GM12878 (cell line): Measurements from ENCODE around the gene HERPUD1. TPM values are rescaled to one million over a fixed set of nuclear protein-coding genes. Genes with fewer than 3 reads are reported as not detected.

Source experiments
- CBX5 ChIP-seq: sonication (generic); IDR thresholded peaks from 2 replicates; pipeline ENCODE4 v1.6.1; 2016; ENCODE audit warnings: low read depth, moderate library complexity, mild to moderate bottlenecking, inconsistent platforms
- CHD2 ChIP-seq: IDR thresholded peaks from 2 replicates; pipeline ENCODE4 v1.6.1; 2011; ENCODE audit warnings: low read depth, low read length, improper control_type of control experiment, borderline replicate concordance
- EGR1 ChIP-seq, 2 experiments: IDR thresholded peaks; 1 replicate in 1 of 2; 2 replicates in 1 of 2; pipeline ENCODE4 v1.6.1; 2011 to 2012; ENCODE audit warnings: low read depth in 2 of 2, low read length in 2 of 2, borderline replicate concordance in 1 of 2, mild to moderate bottlenecking in 1 of 2, moderate library complexity in 1 of 2
- EP300 ChIP-seq, 2 experiments: fragments of 150-350 bp in 1 of 2; IDR thresholded peaks; 2 replicates each; pipeline ENCODE4 v1.6.1; 2011 to 2012; ENCODE audit warnings: low read depth in 2 of 2, low read length in 2 of 2, borderline replicate concordance in 1 of 2, improper control_type of control experiment in 1 of 2, inconsistent platforms in 1 of 2; ENCODE audit not compliant: control insufficient read depth in 1 of 2
- FOXK2 ChIP-seq: fragments of 450-650 bp; IDR thresholded peaks from 2 replicates; pipeline ENCODE4 v1.6.1; 2017; ENCODE audit warnings: mild to moderate bottlenecking, moderate library complexity
- HDAC6 ChIP-seq: fragments of 200-600 bp; sonication (generic); IDR thresholded peaks from one replicate; pipeline ENCODE4 v1.8.0; 2017; ENCODE audit warnings: antibody characterized with exemption; ENCODE audit not compliant: unreplicated experiment
- JUND ChIP-seq: IDR thresholded peaks from 2 replicates; pipeline ENCODE4 v1.6.1; 2012; ENCODE audit warnings: low read depth, mild to moderate bottlenecking, low read length, improper control_type of control experiment, moderate library complexity
- LARP7 ChIP-seq: fragments of 450-650 bp; IDR thresholded peaks from 2 replicates; pipeline ENCODE4 v1.6.1; 2017; ENCODE audit warnings: mild to moderate bottlenecking
- MTA3 ChIP-seq: IDR thresholded peaks from 2 replicates; pipeline ENCODE4 v1.6.1; 2012; ENCODE audit warnings: low read length, inconsistent platforms, borderline replicate concordance
- MYB ChIP-seq: fragments of 150-350 bp; IDR thresholded peaks from 2 replicates; pipeline ENCODE4 v1.6.1; 2014; ENCODE audit warnings: mild to moderate bottlenecking, low read depth, low read length, borderline replicate concordance
- MYC ChIP-seq: IDR thresholded peaks from 2 replicates; pipeline ENCODE4 v1.6.1; 2011; ENCODE audit warnings: mild to moderate bottlenecking, low read length, moderate library complexity, inconsistent platforms; ENCODE audit not compliant: insufficient read depth, insufficient replicate concordance, insufficient read length, severe bottlenecking
- NR2F1 ChIP-seq: fragments of 450-650 bp; conservative IDR thresholded peaks from 2 replicates; pipeline ENCODE4 v1.6.1; 2017; ENCODE audit warnings: mild to moderate bottlenecking
- POU2F2 ChIP-seq: IDR thresholded peaks from 3 replicates; pipeline ENCODE4 v1.6.1; 2011; ENCODE audit warnings: low read depth, mild to moderate bottlenecking, low read length, borderline replicate concordance
- RELB ChIP-seq: fragments of 450-650 bp; IDR thresholded peaks from 2 replicates; pipeline ENCODE4 v1.6.1; 2017; ENCODE audit warnings: low read depth, mild to moderate bottlenecking, moderate library complexity
- SKIL ChIP-seq: fragments of 450-650 bp; IDR thresholded peaks from 2 replicates; pipeline ENCODE4 v1.6.1; 2017; ENCODE audit warnings: mild to moderate bottlenecking, low read depth, inconsistent platforms; ENCODE audit not compliant: poor library complexity, severe bottlenecking
- SRF ChIP-seq, 2 experiments: IDR thresholded peaks; 2 replicates each; pipeline ENCODE4 v1.6.1; 2011; ENCODE audit warnings: low read depth in 2 of 2, low read length in 2 of 2, mild to moderate bottlenecking in 1 of 2, moderate library complexity in 1 of 2
- TARDBP ChIP-seq: IDR thresholded peaks from 2 replicates; pipeline ENCODE4 v1.6.1; 2016; ENCODE audit warnings: borderline replicate concordance
- TCF12 ChIP-seq: IDR thresholded peaks from 2 replicates; pipeline ENCODE4 v1.6.1; 2011; ENCODE audit warnings: low read depth, mild to moderate bottlenecking, low read length
- ZNF687 ChIP-seq: fragments of 450-650 bp; IDR thresholded peaks from 2 replicates; pipeline ENCODE4 v1.6.1; 2017; ENCODE audit warnings: mild to moderate bottlenecking, moderate library complexity
- ZZZ3 ChIP-seq: IDR thresholded peaks from 2 replicates; pipeline ENCODE4 v1.6.1; 2011; ENCODE audit warnings: low read depth; ENCODE audit not compliant: control insufficient read depth, insufficient read length
- polyA plus RNA-seq, 11 experiments: library from polyadenylated mRNA; depleted of rRNA in 4 of 11; unstranded in 6 of 11; stranded (reverse) in 5 of 11; fragments of >200 nt; fragmentation: Nextera tagmentation in 4 of 11; fragmentation: Illumina TruSeq in 1 of 11; extraction: Ambion mirVana in 4 of 11; extraction: Trizol in 1 of 11; gene quantifications; 1 replicate in 1 of 11; 2 replicates in 10 of 11; pipeline versions ENCODE4 v1.2.1 to v1.2.3, GENCODE V29; 2011 to 2016; ENCODE audit warnings: inconsistent platforms in 2 of 11, missing spikeins in 2 of 11, low read depth in 1 of 11
- total RNA-seq, 4 experiments: library from RNA; depleted of rRNA in 3 of 4; stranded (reverse); fragments of >200 nt in 3 of 4; fragmentation: Illumina TruSeq in 1 of 4; extraction: Trizol in 1 of 4; gene quantifications; 2 replicates each; pipeline versions ENCODE4 v1.2.1 to v1.2.3, GENCODE V29; 2013 to 2021

HERPUD1 gene
- total and polyA plus RNA-seq, 10 of the 15 experiments (the other 5 are each of a cell fraction or from before 2014, with no cell fraction given), result 32.6 to 212 (median 122) TPM

GRCh38 chr16:56916571-56917403 is 15.2 kb upstream of the HERPUD1 start (continued):
- 0 out of 2 replicates have a peak, but pooled peaks have one; percentile 27 for TF ChIP-seq JUND
- peak; percentile 22; the same call in 1 of the 3 replicates for TF ChIP-seq POU2F2
- peak in 1 of 2 experiments; percentile 36; a peak in 1 of 3 replicates for TF ChIP-seq EGR1 (IDR thresholded peaks at IDR 0.05; ENCODE audit: borderline replicate concordance in 1 of 2, low read depth in 2 of 2, low read length in 2 of 2)
- TF ChIP-seq HDAC6, result no peak
- TF ChIP-seq FOXK2, result no peak
- peak; percentile 97 for TF ChIP-seq RELB
- TF ChIP-seq TCF12, result peak; percentile 88
- peak; percentile 52 for TF ChIP-seq NR2F1
- peak; percentile 98 to 99 for TF ChIP-seq EP300 (IDR thresholded peaks at IDR 0.05; ENCODE audit: borderline replicate concordance in 1 of 2, control insufficient read depth in 1 of 2, low read depth in 2 of 2, low read length in 2 of 2)
- TF ChIP-seq TARDBP, result no peak; the same call in 1 of the 2 replicates
- peak; percentile 85 for TF ChIP-seq SKIL
- TF ChIP-seq MYB, result no peak
- TF ChIP-seq CHD2, result peak; percentile 89
- TF ChIP-seq ZNF687, result peak; percentile 79
- no peak for TF ChIP-seq ZZZ3
- TF ChIP-seq MTA3, result no peak; the same call in 1 of the 2 replicates
- no peak for TF ChIP-seq SRF (IDR thresholded peaks at IDR 0.05; ENCODE audit: low read depth in 2 of 2, low read length in 2 of 2)
- TF ChIP-seq LARP7, result no peak
- TF ChIP-seq MYC, result no peak
- no peak for TF ChIP-seq CBX5
